Activated CD8-positive, alpha-beta memory T cell treated with anti-CD3 and anti-CD28 coated beads for 1 hour (primary cell): ENCODE data around the gene ITPK1.
A peak's percentile ranks its signal among the peaks of the same experiment; 100 is the strongest.
"Not testable (repeated sequence)": the region's sequence is repeated elsewhere in the genome, so short reads cannot be mapped to it uniquely, and the experiment has no call there.

ENCODE experiments used
- DNase-seq, 2 donors: peaks; one replicate each; pipeline ENCODE4 v3.0.0-alpha.2; 2020; ENCODE audit warnings: low read depth in 1 of 2; ENCODE audit errors: extremely low read depth in 1 of 2

ITPK1 gene

DNA sequence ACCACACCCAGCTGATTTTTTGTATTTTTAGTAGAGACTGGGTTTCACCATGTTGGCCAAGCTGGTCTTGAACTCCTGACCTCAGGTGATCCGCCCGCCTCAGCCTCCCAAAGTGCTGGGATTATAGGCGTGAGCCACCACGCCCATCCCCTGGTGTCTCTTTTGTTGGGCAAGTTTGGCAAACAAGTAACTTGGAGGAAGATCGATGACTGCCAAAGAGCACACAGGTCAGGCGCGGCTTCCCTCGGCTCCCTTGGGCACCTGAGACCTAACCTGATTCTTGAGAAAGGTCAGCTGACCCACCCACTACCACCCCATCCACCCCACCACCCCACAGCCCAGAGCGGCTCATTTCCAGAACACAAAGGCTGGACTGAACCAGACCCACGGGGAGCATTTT, 9.9 kb downstream of the ITPK1 start:
- not testable (repeated sequence) for DNase-seq

DNA sequence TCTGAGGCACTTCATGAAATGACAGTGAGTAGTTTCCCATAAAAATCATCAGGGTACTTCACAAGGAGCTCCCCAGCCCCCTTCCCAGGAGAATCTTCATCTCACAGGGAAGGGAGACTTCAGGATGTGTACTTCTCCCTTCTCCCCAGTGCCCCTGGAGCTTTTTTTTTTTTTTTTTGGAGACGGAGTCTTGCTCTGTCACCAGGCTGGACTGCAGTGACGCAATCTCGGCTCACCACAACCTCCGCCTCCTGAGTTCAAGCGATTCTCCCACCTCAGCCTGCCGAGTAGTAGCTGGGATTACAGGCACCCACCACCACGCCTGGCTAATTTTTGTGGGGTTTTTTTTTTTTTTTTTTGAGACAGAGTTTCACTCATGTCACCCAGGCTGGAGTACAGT, 10.4 kb downstream of the ITPK1 start:
- DNase-seq, result no peak

DNA sequence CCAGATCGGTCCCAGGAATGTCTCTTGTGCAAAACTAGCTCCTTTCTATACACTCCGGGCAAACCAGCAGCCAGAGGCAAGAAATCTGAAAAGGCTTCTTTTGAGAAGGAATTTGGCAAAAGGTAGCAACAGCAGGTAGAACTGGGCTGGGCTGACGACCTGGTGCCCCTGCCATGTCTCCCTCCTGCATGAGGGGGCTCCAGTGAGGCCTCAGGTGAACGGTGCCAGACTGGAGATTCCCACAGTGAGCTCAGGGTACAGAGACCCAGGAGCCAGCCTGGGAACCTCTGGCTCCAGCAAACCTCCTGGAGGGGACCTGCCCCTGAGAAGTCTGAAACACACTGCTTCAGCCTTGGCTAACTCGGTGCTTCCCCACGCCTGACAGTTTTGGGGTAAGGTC, 10.8 kb downstream of the ITPK1 start:
- no peak for DNase-seq

DNA sequence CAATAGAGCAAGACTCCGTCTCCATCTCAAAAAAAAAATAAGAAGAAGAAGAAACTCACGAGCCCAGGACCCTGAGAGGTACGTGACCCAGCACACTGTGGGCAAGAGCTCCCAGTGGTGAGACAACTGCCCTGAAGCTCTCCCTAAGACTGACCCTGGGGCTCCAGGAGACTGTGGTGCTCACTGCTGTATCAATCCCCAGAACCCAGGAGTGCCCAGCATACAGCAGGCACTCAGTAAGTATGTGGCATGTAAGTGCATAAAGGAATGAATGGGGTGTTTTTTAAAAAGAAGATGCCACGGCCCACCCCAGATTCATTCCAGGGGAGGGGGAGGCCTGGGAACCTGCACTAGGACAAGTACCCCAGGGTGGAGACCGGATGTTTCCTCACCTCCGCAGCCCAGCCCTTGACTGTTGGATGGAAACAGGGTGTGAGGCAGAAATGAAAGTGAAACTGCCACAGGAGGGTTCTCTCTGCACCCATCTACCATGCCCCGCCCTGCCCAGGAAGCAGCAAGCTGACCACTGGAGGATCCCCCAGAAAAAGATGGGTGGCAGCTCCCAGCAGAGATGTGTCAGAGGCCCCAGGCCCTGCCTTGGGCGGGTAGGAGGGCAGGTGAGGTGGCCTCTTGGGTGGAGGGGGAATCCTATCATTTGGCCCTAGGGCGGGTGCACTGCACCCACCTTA, 12.2 kb downstream of the ITPK1 start:
- DNase-seq, result peak in 1 of 2 donors; percentile 37

GRCh38 chr14:93102141-93102540, 13.6 kb downstream of the ITPK1 start:
- no peak for DNase-seq

DNA sequence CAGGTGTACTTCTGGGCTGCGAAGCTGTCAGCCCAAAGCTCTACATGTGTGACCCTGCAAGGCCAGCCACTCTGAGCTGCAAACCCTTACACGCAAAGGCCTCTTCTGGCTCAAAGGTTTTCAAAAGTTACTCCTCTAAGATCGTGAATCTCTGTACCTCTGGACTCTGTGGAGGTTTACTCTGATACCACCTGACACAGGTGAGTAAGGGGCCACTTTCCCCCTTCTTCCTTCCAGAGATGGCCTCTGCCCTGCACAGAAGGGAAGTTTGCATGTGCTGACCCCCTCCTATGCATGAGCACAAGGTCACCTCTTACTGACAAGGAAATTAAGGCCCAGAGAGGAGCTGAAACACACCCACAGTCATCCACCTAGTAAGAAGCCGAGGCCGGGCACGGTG, 14.5 kb downstream of the ITPK1 start:
- DNase-seq, result no peak

- DNase-seq, result no peak
Measured at GRCh38 chr14:93100570-93100969, 15.2 kb downstream of the ITPK1 start.

DNA sequence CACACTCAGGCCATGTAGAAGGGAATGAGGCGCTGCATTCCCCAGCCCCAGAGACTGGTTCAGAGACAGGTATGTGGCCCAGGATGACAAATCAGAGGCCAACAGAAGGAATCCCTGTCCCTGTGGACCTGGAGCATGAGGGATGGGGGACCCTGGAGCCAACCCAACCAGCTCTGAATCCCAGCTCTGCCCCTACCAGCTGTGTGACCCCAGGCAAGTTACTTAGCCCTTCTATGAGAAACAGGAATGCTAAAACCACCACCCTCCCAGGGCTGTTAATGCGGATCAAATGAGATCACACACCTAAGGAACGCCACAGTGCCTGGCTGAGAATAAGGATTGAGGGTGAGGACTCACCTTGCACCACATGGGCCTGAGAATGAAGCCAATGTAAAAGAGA, 15.6 kb downstream of the ITPK1 start:
- DNase-seq, result no peak

GRCh38 chr14:93099643-93100042, 16.1 kb downstream of the ITPK1 start:
- DNase-seq, result no peak

DNA sequence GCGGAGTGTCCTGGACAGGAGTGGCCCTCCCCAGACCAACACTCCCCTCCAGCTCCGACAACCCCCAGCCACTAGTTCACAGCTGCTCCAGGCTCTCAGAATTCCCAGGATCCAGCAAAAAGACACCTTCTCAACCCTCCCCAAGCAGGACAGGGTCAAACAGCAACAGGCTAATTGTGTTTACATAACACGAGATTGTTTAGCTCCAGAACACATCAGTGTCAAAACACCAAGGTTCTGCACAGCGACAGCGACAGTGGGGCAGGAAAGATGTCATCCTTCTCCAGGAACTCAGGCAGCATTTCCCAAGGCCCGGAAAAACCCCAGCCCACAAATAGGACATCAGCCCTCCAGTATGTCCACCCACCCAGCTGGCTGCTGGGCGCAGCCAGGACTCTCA, 16.5 kb downstream of the ITPK1 start:
- DNase-seq, result no peak

DNA sequence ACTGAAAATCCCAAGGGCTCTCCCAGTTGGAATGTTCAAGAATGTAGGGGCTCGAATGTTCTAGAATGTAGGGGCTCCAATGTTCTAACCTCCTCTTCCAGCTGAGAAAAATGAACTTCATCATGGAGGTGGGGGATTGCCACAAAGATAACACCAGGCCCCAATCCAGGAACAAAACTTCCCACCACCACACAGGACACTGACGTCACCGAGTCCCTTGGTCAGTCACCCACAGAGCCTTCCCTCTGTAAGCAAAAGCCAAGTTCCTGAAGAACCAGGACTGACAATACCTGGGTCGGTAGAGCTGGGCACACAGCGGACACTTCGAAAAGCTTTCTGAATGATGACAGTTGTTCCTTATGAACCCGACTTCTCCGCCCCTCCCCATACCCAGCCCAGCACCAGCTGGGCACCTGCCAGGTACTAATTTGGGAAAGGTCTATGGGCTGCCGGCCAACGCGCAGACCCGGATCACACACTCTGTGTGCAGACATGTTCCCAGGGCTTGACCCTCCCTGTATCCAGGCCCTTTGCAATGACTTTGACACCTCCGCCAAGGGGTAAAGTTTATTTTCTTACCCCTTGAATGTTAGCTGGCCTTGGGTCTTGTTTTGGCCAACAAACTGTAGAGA, 18.9 kb downstream of the ITPK1 start:
- no peak for DNase-seq

DNA sequence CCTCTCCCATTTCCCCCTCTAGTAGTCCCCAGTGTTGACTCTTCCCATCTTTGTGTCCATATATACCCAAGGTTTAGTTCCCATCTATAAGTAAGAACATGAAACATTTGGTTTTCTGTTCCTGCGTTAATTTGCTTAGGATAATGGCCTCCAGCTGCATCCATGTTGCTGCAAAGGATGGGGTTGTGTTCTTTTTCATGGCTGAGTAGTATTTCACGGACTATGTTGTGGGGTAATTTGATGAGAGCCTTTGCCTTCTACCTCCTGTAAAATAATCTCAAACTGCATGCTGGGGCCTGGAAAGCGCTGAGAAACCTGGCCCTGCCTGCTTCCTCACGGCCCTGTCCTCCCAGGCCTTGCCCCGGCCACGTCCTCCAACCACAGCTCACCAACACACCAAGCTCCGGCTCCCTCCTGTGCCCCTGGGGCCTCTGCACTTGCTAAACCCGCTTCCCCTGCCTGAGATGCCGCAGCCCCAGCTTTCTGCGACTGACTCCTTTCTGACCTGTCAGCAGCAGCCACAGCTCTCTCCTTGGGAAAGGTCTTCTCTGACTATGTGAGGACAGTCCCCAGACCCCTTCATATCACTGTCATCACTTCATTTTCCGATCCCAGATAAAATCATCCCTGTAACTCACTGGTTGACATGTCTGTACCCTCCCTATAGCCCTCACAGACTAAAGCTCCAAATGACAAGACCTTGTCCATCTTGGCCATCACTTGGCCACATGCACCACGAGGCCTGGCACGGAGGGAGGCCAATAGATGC, 19.8 kb downstream of the ITPK1 start:
- no peak for DNase-seq

GRCh38 chr14:93094121-93094918, 21.4 kb downstream of the ITPK1 start:
- no peak for DNase-seq

DNA sequence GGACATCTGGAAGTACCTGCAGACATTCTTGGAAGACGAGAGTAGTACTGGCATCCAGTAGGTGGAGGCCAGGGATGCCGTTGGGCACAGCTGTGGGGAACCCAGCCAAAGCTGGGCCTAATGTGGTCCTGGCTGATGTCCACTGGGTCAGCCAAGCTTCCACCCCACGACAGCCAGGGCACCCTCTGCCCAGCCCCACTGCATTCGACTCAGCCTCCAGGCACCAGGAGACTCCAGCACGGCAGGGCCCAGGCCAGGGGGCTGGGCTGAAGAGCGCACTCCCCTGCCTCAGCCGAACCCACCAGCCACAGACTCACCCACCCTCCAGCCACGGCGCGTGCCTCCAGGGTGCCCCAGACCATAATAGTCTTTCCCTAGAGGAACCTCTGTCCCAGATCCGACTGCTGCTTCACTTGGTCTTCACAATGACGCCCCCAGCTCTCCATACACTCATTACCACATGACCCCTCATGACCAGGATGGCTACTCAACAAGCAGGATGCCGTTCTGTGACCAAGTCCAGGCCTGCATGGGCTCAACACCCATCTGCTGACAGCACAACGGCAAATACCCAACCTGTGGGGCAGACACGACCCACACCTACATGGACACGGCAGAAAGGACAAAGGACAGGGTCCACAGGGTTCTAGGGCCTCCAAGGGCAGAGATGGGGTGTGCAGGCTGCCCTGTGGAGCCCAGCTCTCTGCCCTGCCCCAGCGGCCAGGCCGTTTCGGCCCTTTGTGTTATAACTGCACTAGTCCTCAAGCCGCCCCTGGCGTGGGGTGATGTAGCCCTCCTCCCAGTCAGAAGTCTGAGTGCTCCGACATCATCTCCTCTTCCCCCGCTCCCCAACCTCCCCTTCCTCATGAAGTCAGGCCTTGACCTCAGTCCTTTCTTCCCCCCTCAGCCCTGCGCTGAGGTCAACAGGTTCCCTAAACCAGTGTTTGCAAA, 22.8 kb downstream of the ITPK1 start:
- no peak for DNase-seq

DNA sequence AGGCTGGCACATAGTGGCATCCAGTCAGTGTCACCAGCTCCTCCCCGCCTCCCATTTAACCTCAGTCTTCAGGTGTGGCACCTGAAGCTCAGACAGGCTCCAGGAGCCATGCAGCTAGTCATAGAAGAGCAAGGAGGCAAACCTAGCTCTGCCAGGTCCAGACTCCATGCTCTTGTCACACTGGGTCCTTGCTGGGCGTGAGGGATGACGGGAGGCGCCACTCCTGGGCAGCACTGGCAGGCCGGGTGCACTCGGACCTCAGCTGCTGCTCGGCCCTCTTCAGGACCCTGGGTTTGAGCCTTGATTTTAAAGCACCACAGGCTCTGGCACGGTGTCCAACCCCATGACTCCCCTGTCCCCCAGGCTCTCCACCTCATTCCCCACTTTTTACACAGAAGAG, 24.1 kb downstream of the ITPK1 start:
- no peak for DNase-seq

DNA sequence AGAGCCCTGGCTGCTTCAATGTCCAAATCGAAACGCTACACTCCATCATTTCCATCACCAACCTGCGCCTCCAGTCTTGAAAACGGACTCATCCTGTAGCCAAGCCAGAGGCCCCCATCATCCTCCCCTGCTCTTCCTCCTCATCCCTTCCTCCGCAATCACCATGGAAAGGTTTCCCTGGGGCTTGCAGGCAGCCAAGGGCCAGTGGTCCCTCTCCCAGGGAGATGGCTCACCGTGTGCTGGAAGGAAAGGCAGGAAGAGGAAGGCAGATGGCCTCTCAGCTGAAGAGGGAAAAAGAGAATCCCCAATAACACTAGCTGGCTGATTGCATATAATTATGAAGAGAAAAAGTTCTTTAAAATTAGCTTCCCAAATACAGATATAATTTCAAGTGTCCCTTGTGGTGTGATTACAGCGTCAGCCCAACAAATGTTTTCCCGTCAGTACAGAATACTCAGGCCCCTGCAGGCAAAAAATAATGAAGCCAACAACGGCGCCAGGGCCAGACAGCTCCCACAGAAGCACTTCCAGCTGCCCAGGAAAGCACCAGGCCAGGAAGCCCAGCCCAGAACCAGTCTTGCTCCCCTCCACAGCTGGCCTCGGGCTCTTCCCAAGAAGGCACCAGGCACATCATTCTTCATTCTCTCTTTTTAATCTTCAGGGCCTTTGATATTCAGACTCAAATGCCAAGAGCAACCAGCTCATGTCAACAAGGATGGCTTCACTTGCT, 24.7 kb downstream of the ITPK1 start:
- no peak for DNase-seq

GRCh38 chr14:93089521-93090269, 26.0 kb downstream of the ITPK1 start:
- no peak for DNase-seq

- no peak for DNase-seq
Measured at GRCh38 chr14:93086441-93087055, 29.2 kb downstream of the ITPK1 start.
